GM19468 (cell line): ENCODE measurements around the gene ATP1A2.

ENCODE experiments used
- ATAC-seq: cut with Tn5 transposase; IDR thresholded peaks from one replicate; pipeline ENCODE4 v1.9.1; 2021; ENCODE audit warnings: mild to moderate bottlenecking, moderate library complexity, moderate number of reproducible peaks; ENCODE audit not compliant: unreplicated experiment; ENCODE audit errors: extremely low read depth

Gene ATP1A2

DNA sequence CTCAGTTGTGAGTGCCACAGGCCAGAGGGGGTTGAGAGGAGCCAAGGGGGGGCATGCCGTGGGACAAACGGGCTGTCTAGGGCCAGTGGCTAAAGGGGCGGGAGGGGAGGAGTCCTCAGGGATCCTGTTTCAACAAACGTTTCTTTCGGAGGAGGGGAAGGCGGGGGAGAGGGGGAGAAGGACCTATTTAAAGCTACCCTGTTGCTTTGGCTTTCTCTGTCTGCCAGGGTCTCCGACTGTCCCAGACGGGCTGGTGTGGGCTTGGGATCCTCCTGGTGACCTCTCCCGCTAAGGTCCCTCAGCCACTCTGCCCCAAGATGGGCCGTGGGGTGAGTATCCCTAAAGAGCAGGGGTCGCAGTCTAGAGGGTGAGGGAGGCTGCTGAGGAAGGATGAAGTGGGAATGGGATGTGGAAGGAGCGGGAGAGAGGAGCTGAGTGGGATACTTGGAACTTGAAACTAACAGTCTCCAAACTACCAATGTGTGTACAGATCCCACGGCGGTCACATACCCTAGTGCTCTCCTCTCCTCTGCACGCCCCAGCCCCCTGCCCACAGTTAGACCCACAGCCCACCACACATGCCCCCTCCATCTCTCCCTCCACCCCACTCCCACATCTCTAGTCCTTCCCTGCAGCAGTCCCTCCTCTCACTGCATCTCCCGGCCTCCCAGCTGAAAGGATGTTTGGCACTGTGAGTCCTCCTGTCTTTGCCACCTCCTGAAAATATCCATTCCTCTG, at the start of gene ATP1A2:
TSS of gene ATP1A2 (plus strand) at position 215 of the 738 bp plus-strand sequence. CDS start at position 318, 103 bp downstream.
- no peak for ATAC-seq

DNA sequence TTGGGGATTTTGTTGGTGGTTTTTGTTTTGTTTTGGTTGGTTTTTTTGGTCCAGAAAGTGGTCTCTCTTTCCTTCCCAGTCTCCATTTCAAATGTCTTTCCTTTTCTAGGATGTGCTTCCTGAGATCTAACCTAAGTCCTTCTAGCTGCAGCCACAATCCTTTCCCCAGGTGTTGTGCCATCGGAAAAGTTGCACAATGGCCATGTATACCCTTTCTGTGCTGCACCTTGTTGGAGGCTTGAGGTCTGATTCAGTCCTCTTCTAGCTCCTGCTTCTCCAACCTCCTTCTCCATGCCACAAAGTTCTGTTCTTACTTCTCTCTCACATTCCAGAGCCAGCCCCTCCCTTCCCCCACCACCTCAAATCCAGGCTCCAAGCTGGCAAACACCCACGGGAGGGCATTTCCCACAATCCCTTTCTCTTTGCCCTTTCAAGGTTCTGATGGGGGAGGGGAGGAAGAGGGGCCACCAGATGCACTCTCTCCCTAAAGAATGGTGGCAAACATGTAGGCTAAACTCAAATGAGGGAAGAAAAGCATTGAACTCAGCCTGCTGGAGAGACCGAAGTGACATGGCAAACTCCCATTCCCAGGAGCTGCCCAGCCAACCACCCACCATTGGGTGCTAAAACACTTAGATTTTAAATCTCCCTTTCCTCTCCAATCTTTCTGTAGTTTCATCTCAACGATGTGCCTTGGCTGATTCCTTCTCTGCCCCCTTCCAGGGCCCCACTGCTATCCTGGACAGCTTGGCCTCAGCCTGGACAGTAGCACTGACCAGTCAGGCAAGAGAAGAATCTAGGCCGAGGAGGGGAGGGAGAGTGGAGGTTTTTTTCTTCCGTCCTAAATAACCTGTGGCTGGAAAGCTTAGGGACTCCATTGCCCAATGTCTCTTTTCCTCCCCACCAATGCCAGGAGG, 48.5 kb upstream of the ATP1A2 start:
- no peak for ATAC-seq

DNA sequence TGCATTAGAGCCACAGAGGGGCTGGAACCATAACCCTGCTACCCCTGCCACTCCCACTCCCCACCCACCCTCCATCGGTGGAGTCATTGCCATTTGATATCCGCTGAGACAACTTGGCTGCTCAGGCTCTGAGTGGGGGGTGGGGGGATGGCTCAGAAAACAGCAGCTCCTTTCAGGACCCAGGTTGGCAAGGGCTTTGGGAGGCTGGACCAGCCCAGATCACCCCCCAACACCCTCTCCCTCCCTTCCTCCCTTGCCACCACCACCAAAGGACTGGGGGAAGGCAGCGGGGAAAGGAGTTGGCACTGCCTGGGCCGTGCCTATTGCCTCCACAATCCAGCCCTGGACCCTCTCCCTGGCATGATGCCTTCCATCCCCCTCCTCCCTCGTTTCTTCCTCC, 47.3 kb upstream of the ATP1A2 start:
- no peak for ATAC-seq

DNA sequence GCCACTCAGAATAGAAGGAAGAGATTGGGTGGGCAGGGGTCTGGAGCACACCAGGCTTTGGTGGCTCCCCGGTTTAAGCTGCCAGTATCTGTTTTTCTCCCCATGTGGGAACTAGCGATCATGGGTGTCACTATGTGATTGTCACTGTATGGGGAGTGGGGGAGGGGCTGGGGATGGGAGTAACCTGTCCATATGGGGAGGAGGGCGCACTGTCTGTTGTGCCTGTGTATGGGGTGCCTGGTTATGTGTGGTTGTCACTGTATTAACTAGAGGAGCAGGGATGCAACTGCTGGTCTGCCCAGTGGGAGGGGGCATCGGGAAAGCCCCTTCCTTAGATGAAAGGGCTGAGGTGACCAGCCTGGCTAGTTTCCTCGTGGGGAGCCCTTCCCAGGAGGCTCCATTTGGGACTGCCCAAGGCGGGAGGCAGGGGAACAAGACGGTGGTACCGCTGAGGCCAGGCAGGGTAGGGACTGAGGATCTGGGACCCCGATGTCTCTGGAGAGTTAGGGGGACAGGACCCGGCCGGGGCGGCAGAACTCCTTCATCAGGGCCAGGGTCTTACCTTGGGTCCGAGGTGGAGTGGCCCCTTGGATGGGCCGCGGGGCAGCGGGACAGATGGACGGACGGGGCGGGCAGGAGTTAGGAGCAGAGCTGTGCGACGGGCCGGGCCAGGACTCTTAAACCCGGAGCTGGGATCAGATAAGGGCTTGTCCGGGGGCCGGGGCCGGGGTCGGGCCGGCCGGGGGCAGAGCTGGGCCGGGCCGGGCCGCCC, 45.9 kb upstream of the ATP1A2 start, which contains the start of gene KCNJ10:
TSS of gene KCNJ10 (minus strand) at position 701 of the 772 bp plus-strand sequence. CDS start 27,628 bp downstream, outside the sequence.
- no peak for ATAC-seq

DNA sequence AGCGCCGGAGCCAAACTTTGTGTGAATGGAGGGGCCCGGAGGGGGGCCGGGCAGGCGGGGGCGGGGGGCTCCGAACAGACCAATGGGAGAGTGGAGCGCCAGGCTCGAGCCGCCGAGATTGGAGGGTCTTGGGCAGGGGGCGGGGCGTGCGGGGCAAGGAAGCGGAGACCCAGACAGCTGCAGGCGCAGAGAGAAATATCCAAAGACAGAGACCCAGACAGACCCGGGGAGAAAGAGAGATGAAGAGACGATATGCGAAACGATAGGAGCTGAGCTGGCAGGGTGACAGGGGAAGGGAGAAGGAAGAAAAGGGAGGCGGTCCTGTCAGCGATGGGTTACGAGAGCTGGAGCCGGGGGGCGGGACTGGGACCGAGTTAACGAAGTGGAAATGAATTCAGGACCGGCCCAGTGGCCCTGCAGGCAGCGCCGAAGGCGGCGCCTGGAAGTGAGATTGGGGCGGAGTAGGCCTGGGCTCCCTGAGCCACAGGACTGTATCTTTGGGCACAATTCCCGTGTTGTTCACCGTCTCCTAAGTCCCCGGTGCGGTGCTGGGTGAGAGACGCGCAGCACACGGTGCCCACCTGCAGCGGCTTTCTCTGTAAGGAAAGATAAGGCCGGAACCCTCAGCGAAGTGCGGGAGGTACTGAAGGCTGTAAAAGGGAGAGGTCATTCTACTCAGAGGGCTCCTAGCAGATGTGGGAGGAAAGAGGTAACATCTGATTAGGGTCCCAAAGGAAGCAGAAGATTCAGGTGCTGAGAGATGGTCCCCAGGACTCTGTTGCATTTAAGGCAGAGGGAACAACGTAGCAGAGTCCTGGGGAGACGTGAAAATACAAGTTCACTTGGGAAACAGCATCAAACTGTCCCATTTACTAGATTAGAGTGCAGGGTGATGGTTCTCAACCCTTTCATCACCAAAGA, 45.1 kb upstream of the ATP1A2 start:
- ATAC-seq: no peak

DNA sequence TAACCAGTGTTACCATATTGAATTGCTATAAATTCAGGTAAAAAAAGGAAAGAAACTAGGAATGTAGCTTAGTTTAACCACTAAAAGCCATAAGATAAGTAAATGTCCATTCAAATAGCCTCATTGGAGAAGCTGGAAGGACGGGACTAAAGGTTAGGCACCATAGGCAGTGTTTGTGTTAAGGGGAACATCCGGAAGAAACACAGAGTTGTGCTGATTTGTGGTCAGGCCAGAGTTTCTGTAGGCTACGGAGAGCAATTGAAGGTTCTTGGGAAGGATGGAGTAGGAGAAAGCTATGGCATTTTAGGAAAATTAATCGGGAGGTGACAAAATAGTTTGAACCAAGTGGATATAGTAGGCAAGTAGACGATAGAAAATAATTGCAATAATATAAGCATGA, 44.3 kb upstream of the ATP1A2 start:
- no peak for ATAC-seq

DNA sequence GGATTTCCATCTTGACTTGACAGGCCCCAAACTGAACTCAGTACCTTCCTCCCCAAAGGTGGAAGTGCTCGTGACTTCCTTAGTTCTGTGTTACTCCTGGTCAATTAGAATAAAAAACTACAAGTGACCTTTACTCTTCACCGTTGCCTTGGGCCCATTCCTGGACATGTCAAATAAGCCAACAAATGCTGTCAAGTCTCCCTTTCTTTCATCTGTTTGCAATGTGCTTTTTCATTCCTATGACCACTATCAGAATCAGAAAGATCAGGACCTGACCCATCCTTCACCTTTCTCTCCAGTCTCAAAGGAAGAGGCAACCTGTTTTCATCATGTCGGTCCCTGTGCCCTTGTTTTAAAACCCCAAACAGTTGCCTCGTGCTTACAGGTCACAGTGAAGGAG, 40.7 kb upstream of the ATP1A2 start:
- no peak for ATAC-seq

DNA sequence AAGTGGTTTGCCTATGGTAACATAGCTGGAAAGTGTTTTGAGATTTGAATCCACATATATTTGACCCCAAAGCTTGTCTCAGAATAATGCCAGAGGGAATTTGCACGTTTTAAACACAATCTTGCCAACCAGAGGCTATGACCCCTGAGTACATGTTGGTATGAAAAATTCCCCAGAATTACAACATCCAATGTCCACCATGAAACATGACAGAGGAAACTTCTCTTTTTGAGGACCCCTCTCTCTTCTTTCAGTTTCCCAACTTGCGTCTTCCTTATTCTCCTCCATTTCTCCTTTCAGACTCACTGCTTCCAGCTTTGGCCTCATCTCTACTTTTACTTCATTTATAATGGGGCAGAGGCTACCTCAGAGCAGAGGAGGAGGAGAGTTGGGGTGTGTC, 39.7 kb upstream of the ATP1A2 start:
- ATAC-seq: no peak

DNA sequence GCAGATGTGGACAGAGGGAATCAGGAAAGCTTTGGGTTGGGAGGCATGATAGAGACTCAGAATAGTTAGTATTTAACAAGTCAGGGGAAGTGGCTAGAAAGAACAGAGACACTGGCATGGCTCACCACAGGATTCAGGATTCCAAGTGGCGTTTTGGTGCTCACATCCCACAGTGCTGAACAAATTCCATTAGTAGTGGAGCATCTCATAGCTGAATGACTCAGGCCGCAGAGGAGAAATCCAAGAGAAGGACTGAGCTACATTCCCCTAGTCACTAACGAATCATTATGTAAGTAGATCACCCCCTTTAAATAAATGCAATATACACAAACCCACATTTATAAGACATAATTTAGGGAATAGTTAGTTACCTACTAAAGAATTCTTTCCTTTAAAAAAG, 39.3 kb upstream of the ATP1A2 start:
- ATAC-seq: no peak

DNA sequence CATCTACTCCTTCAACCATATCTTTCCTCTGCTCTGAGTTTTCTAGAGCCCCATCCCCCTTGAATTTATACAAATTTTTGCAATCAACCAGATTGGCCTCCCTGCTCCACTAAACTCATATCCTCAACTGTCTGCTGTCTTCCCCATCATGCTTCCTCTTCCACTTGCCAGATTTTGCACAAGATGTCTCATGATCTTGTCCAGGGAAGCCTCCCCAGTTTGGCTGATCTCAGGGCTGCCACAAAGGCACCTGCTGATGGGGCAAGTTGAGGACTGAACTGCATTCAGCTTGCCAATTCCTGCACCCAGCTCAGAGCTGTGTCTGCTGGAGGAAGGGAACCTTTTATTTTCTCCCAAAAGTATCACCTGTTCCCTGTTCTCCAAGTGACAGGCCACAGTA, 38.1 kb upstream of the ATP1A2 start:
- ATAC-seq: no peak

DNA sequence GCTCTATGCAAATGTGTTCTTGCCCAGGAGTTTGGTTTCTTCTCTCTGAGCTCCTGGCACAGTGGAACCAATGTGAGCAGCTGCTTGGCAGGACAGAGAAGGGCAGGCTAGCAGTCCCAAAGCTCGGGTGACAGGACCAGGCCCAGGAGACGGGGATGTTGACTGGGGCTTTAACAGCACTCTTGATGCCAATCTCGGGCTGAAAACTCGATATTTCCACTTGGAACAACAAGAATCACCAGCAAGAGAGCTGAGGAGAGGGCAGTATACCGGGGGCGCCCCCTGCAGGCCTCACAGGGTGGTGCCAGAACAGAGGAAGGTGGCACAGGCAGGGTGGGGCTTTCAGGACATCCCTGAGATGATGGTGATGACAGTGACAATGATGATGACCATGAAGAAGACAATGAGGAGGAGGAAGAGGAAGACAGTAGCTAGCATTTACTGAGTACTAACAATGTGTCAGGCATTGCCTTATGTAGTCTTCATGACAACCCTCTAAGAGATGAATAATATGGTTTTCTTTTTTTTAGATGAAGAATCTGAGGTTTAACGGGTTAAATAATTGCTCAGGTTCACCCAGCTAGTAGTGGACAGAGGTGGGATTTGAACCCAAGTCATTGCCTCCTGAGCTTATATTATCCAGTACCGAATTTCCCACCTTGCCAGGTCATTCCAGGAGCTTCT, 36.9 kb upstream of the ATP1A2 start:
- ATAC-seq: no peak

DNA sequence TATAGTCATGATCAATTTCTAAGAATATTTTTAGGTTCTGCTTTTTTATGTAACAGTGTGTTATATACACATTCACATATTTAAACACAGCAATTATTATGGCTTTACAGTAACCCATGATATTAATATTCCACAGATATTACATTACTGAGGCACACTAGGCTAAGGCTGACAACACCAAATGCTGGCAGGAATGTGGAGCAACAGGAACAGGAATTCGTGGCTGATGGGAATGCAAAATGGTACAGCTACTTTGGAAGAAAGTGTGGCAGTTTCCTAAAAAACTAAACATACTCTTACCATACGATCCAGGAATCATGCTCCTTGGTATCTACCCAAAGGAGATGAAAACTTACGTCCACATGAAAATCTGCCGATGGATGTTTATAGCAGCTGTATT, 36.1 kb upstream of the ATP1A2 start:
- ATAC-seq: no peak

DNA sequence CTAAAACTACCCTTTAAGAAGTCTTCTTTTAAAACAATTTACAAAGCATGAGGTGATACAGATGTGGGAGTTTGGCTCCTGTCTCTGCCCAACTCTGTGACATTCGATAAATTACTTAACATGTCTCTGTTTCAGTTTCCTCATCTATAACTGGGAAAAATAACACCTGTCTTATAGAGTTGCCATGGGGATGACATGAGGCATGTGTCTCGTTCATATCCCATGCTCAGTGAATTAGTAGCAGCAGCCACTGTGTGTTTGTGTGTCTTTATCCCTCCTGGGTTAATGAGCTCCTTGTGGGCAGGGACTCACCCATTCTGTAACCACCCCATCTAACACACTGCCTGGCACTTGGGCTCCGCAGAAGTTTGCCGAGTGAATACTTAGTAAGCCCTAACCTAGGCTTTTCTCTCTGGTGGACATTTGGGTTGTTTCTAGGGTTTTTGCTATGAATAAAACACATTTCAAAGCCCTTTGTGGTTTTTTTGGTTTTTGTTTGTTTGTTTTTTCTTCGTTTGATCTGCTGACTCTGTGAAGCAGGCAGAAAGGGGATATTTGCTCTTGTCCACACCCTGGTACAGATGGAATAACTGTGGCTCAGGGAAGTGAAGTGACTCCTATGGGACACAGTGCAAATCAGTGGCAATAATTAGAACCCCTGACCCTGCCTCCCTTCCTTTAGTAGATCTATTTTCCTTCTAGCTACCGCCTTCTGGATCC, 35.0 kb upstream of the ATP1A2 start:
- ATAC-seq: no peak

DNA sequence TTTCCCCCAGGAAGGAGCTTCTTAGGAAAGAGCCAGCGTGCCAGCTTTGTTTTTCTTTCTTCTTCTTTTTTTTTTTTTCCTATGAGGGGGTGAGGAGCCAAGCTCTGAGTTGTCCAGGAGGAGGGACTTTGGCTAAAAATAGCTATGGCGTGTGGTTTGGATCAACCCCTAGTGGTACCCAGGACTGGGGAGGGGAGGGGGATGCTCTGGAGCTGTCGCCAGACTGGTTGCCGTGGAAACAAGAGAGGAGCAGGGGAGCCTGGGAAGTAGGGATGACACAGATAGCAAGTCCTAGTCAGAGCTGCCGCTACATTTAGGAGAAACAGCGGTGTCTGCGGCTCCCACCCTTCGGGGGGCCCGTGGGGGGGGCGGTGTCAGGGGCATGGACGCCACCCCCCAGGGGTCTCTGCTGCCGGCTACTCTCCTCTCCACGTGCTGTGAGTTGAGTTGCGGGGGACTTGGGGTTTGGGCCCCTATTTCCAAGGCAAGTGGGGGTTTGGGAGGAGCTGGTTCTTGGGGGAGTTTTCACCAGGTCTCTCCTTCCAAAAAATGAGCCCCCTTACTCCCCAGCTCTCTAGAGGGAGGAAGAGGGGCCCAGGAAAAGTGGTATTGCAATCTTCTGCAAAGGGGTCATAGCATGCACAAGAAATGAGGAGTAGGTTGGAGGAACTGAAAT, 34.2 kb upstream of the ATP1A2 start, which contains the start of gene KCNJ9:
TSS of gene KCNJ9 (plus strand) at position 278 of the 676 bp plus-strand sequence. CDS start 2,493 bp downstream, outside the sequence.
- no peak for ATAC-seq

DNA sequence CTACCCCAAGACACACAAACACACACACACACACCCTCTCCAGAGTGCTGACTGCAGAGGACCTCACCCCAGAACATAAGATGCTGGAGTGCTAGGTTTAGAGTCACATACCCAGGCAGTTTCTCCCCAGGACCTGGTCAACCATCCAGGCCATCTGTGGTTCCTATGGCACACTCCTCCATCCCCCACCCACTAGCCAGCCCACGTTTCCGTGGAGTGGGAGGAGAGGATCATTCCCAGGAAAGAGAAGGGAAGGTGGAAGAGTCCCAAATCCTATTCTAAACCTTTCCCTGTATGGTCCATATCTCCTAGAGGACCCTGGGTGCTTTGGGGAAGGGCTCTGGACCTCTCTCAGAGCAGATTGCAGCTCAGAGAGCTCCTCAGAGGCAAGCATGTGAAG, 33.1 kb upstream of the ATP1A2 start:
- no peak for ATAC-seq

DNA sequence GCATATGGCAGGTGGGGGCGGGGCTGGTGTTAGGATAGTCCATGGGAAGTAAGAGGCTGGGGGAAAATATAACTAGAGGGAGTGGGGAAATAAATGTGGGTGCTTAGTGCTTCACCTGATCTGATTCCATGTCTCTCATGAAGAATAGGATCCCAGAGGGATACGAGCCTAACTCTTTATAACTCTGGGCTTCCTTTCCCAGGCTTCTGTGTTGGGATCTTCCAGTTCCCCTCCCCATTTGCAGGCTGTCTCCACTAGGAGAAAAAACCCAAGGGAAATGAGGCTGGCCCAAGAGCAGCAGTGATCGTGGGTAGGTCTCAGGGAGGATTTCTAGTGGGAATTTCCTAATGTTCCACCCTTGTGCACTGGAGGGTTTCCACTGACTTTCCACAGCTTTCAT, 32.6 kb upstream of the ATP1A2 start:
- no peak for ATAC-seq

DNA sequence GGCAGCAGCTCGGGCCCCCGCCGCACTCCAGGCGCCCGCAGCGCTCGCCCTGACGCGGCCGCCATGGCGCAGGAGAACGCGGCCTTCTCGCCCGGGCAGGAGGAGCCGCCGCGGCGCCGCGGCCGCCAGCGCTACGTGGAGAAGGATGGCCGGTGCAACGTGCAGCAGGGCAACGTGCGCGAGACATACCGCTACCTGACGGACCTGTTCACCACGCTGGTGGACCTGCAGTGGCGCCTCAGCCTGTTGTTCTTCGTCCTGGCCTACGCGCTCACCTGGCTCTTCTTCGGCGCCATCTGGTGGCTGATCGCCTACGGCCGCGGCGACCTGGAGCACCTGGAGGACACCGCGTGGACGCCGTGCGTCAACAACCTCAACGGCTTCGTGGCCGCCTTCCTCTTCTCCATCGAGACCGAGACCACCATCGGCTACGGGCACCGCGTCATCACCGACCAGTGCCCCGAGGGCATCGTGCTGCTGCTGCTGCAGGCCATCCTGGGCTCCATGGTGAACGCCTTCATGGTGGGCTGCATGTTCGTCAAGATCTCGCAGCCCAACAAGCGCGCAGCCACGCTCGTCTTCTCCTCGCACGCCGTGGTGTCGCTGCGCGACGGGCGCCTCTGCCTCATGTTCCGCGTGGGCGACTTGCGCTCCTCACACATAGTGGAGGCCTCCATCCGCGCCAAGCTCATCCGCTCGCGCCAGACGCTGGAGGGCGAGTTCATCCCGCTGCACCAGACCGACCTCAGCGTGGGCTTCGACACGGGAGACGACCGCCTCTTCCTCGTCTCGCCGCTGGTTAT, 31.4 kb upstream of the ATP1A2 start:
- ATAC-seq: no peak
